Suprapubic skin (tissue), 4 donors: ENCODE measurements around the gene SLC4A11. TPM values are rescaled to one million over a fixed set of nuclear protein-coding genes. Genes with fewer than 3 reads are reported as not detected.

Source experiments
- DNase-seq, 2 donors: peaks; one replicate each; pipeline ENCODE4 v3.0.0-alpha.2; 2019; ENCODE audit warnings: low spot score in 2 of 2
- H3K27ac ChIP-seq: fragments of 200-600 bp; sonication (generic); one replicate; pipeline ENCODE4 v1.5.1; 2019
- H3K27me3 ChIP-seq: fragments of 200-600 bp; sonication (generic); one replicate; pipeline ENCODE4 v1.5.1; 2019
- H3K36me3 ChIP-seq: fragments of 200-600 bp; sonication (generic); one replicate; pipeline ENCODE4 v1.5.1; 2019
- H3K4me1 ChIP-seq: fragments of 200-600 bp; sonication (generic); one replicate; pipeline ENCODE4 v1.5.1; 2019
- H3K4me3 ChIP-seq: fragments of 200-600 bp; sonication (generic); one replicate; pipeline ENCODE4 v1.5.1; 2019; ENCODE audit warnings: mild to moderate bottlenecking
- H3K9me3 ChIP-seq: fragments of 200-600 bp; sonication (generic); one replicate; pipeline ENCODE4 v1.5.1; 2019
- EP300 ChIP-seq: sonication (generic); formaldehyde crosslinking; IDR thresholded peaks from one replicate; pipeline ENCODE4 v1.6.1; 2017; ENCODE audit warnings: antibody characterized with exemption
- POLR2A ChIP-seq, 2 donors: fragments of 450-650 bp; IDR thresholded peaks; one replicate each; pipeline ENCODE4 v1.6.1; 2017; ENCODE audit warnings: antibody characterized with exemption in 2 of 2, mild to moderate bottlenecking in 2 of 2, moderate library complexity in 2 of 2
- POLR2AphosphoS5 ChIP-seq, 3 donors: sonication (generic); formaldehyde crosslinking; IDR thresholded peaks; one replicate each; pipeline ENCODE4 v1.6.1; 2017; ENCODE audit warnings: antibody characterized with exemption in 3 of 3
- WGBS: methylation state at CpG from one replicate; pipeline ENCODE4 v1.1.5; 2018; 5-methylcytosine and 5-hydroxymethylcytosine counted together
- total RNA-seq, 4 donors: library from RNA; depleted of rRNA; stranded (reverse); fragments of >200 nt; gene quantifications; one replicate each; pipeline ENCODE4 v1.1.0, GENCODE V29; 2016
- TF ChIP-seq, protein P1 (sequence below), 2 donors: fragments of 200-600 bp in 1 of 2; fragments of 450-650 bp in 1 of 2; sonication (generic) in 1 of 2; IDR thresholded peaks; one replicate each; pipeline ENCODE4 v1.5.1; 2016 to 2019; ENCODE audit warnings: antibody characterized with exemption in 2 of 2, mild to moderate bottlenecking in 1 of 2, moderate library complexity in 1 of 2

The SLC4A11 gene
- total RNA-seq, 4 donors from 2014 or later, result 9.9 to 26.2 (median 15.3) TPM

DNA sequence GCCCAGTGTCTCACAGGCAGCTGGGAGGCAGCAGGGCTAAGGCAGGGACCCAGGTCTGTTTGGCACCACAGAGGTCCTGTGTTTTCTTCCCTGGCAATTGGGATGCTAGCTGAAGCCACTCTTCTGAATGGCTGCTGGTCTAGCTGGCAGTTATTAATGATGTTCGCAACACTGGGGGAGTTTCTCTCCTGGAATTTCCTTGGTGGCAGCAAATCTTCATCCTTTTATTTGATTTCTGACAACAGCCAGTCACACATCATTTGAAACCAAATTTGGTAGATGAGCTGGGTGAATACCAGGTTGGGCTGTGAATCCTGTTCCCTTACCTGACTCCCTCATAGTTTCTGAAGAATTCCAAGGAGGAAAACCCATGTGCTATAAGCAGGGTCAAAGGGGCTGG is 40.8 kb upstream of the SLC4A11 start:
- H3K4me3 ChIP-seq, result no peak overlapping the region
- no peaks in the 10 kb centered on the region for H3K27me3 ChIP-seq
- H3K4me1 ChIP-seq, result no peaks in the 10 kb centered on the region
- no peak for DNase-seq
- 100% methylated on average over 1 of the region's 1 CpG for WGBS
- no peak for TF ChIP-seq POLR2A (IDR thresholded peaks at IDR 0.05)
- TF ChIP-seq, protein P1, sequence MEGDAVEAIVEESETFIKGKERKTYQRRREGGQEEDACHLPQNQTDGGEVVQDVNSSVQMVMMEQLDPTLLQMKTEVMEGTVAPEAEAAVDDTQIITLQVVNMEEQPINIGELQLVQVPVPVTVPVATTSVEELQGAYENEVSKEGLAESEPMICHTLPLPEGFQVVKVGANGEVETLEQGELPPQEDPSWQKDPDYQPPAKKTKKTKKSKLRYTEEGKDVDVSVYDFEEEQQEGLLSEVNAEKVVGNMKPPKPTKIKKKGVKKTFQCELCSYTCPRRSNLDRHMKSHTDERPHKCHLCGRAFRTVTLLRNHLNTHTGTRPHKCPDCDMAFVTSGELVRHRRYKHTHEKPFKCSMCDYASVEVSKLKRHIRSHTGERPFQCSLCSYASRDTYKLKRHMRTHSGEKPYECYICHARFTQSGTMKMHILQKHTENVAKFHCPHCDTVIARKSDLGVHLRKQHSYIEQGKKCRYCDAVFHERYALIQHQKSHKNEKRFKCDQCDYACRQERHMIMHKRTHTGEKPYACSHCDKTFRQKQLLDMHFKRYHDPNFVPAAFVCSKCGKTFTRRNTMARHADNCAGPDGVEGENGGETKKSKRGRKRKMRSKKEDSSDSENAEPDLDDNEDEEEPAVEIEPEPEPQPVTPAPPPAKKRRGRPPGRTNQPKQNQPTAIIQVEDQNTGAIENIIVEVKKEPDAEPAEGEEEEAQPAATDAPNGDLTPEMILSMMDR (IDR thresholded peaks at IDR 0.05), result no peak
- no peak for TF ChIP-seq EP300
- no peak for TF ChIP-seq POLR2AphosphoS5 (IDR thresholded peaks at IDR 0.05)
- peaks cover 83% of the 10 kb centered on the region for H3K36me3 ChIP-seq
- H3K27ac ChIP-seq, result no peak overlapping the region
- H3K9me3 ChIP-seq, result no peaks in the 10 kb centered on the region

GRCh38 chr20:3277686-3278465 is 38.9 kb upstream of the SLC4A11 start:
- H3K4me1 ChIP-seq, result no peaks in the 10 kb centered on the region

DNA sequence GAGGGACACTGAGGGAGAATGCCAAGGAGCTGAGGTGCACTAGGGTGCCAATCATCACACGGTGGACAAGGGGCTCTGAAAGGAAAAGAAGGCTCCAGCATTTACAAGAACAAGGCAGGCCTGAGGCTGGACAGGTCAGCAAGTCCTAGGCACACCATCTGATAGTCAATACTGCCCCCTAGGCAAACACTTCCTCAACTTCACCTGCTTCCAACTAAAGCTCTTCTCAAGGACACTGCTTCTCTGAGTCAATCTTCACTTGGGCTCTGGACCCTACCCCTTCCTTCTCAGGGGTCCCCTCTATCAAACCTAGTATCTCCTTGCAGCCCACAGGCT is 37.7 kb upstream of the SLC4A11 start:
- DNase-seq, result no peak

More at GRCh38 chr20:3277686-3278465, 38.9 kb upstream of the SLC4A11 start:
- H3K4me3 ChIP-seq, result no peak overlapping the region
- 95% methylated on average over 5 of the region's 7 CpGs for WGBS
- no peak overlapping the region for H3K27ac ChIP-seq
- TF ChIP-seq POLR2A (IDR thresholded peaks at IDR 0.05) (no peak), POLR2AphosphoS5 (IDR thresholded peaks at IDR 0.05) (no peak), EP300 (no peak)
- TF ChIP-seq, protein P1 (IDR thresholded peaks at IDR 0.05), result no peak
- no peaks in the 10 kb centered on the region for H3K27me3 ChIP-seq
- no peak for DNase-seq
- H3K36me3 ChIP-seq, result peaks cover 91% of the 10 kb centered on the region
- no peaks in the 10 kb centered on the region for H3K9me3 ChIP-seq

GRCh38 chr20:3275966-3276679 is 37.1 kb upstream of the SLC4A11 start:
- H3K4me3 ChIP-seq, result no peak overlapping the region
- H3K27me3 ChIP-seq, result no peaks in the 10 kb centered on the region
- 82% methylated on average over 2 of the region's 2 CpGs for WGBS
- H3K36me3 ChIP-seq, result peaks cover 83% of the 10 kb centered on the region
- H3K9me3 ChIP-seq, result no peaks in the 10 kb centered on the region
- no peaks in the 10 kb centered on the region for H3K4me1 ChIP-seq
- DNase-seq, result no peak
- TF ChIP-seq POLR2AphosphoS5 (IDR thresholded peaks at IDR 0.05), result no peak
- TF ChIP-seq, protein P1 (IDR thresholded peaks at IDR 0.05), result no peak
- H3K27ac ChIP-seq, result no peak overlapping the region

More for the DNA sequence above, 37.7 kb upstream of the SLC4A11 start:
- peaks cover 85% of the 10 kb centered on the region for H3K36me3 ChIP-seq
- no peaks in the 10 kb centered on the region for H3K27me3 ChIP-seq
- H3K4me3 ChIP-seq, result no peak overlapping the region
- no peak overlapping the region for H3K27ac ChIP-seq
- TF ChIP-seq POLR2A (IDR thresholded peaks at IDR 0.05) (no peak), POLR2AphosphoS5 (IDR thresholded peaks at IDR 0.05) (no peak), EP300 (no peak)
- TF ChIP-seq, protein P1 (IDR thresholded peaks at IDR 0.05), result no peak
- no peaks in the 10 kb centered on the region for H3K4me1 ChIP-seq
- 50% methylated on average over 1 of the region's 1 CpG for WGBS
- H3K9me3 ChIP-seq, result no peaks in the 10 kb centered on the region
